DND-41 (cell line): Measurements from ENCODE around the gene PRPS1L1.

ENCODE experiments used
- ATAC-seq: fragments of 200-7000 bp; cut with Tn5 transposase; 3 replicates; pipeline ENCODE4 v1.9.1; 2021; ENCODE audit warnings: low read depth; ENCODE audit not compliant: insufficient read depth
- DNase-seq: peaks from one replicate; pipeline ENCODE4 v3.0.0-alpha.2; 2020
- H2AFZ ChIP-seq: 2 replicates; pipeline ENCODE4 v1.6.0; 2012; ENCODE audit warnings: low read depth, low read length
- H3K27ac ChIP-seq: 2 replicates; pipeline ENCODE4 v1.5.1; 2012; ENCODE audit warnings: low read length, inconsistent platforms
- H3K27me3 ChIP-seq: fragments of 200-600 bp; sonication (generic); 2 replicates; pipeline ENCODE4 v1.6.0; 2012; ENCODE audit warnings: low read length, mild to moderate bottlenecking, inconsistent platforms; ENCODE audit not compliant: insufficient read depth, poor library complexity
- H3K36me3 ChIP-seq: 2 replicates; pipeline ENCODE4 v1.5.1; 2012; ENCODE audit warnings: low read length, inconsistent platforms; ENCODE audit not compliant: insufficient read depth
- H3K4me1 ChIP-seq: 2 replicates; pipeline ENCODE4 v1.5.1; 2012; ENCODE audit warnings: mild to moderate bottlenecking, low read length; ENCODE audit not compliant: insufficient read depth
- H3K4me2 ChIP-seq: 2 replicates; pipeline ENCODE4 v1.6.0; 2012; ENCODE audit warnings: mild to moderate bottlenecking, moderate library complexity, low read length, inconsistent platforms; ENCODE audit not compliant: insufficient read depth
- H3K4me3 ChIP-seq, 2 experiments: fragments of 200-600 bp in 1 of 2; shearing (Covaris generic) in 1 of 2; 2 replicates each; pipeline ENCODE4 v1.5.1; 2012 to 2016; ENCODE audit warnings: inconsistent platforms in 2 of 2, low read length in 2 of 2, mild to moderate bottlenecking in 2 of 2, low read depth in 1 of 2, moderate library complexity in 1 of 2
- H3K79me2 ChIP-seq: 2 replicates; pipeline ENCODE4 v1.6.0; 2012; ENCODE audit warnings: low read length, inconsistent platforms; ENCODE audit not compliant: insufficient read depth
- H3K9ac ChIP-seq: 2 replicates; pipeline ENCODE4 v1.6.0; 2012; ENCODE audit warnings: low read depth, mild to moderate bottlenecking, inconsistent platforms, low read length, moderate library complexity
- H3K9me3 ChIP-seq: 2 replicates; pipeline ENCODE4 v1.5.1; 2012; ENCODE audit warnings: low read length, moderate library complexity, mild to moderate bottlenecking, inconsistent platforms; ENCODE audit not compliant: insufficient read depth, severe bottlenecking
- H4K20me1 ChIP-seq: 2 replicates; pipeline ENCODE4 v1.6.0; 2012; ENCODE audit warnings: low read length; ENCODE audit not compliant: insufficient read depth
- CTCF ChIP-seq: IDR thresholded peaks from 2 replicates; pipeline ENCODE4 v1.5.1; 2012; ENCODE audit warnings: borderline replicate concordance, low read length, moderate library complexity, mild to moderate bottlenecking; ENCODE audit not compliant: poor library complexity, severe bottlenecking; ENCODE audit errors: extremely low read depth
- EZH2 ChIP-seq: IDR thresholded peaks from 3 replicates; pipeline ENCODE4 v1.6.1; 2012; ENCODE audit warnings: borderline replicate concordance, low read depth, mild to moderate bottlenecking, moderate library complexity, low read length, inconsistent platforms; ENCODE audit not compliant: severe bottlenecking

PRPS1L1 gene

GRCh38 chr7:18019555-18019954 is 8.1 kb downstream of the PRPS1L1 start:
- no peaks in the 10 kb centered on the region for H3K27me3 ChIP-seq
- H3K4me2 ChIP-seq: no peak overlapping the region
- no peak for DNase-seq
- H3K36me3 ChIP-seq: no peaks in the 10 kb centered on the region
- H3K4me3 ChIP-seq: no peak overlapping the region
- no peak overlapping the region for H2AFZ ChIP-seq
- no peaks in the 10 kb centered on the region for H3K9me3 ChIP-seq
- TF ChIP-seq CTCF (no peak), EZH2 (no peak)
- no peak for ATAC-seq
- H3K27ac ChIP-seq: no peak overlapping the region
- H4K20me1 ChIP-seq: no peaks in the 10 kb centered on the region
- no peaks in the 10 kb centered on the region for H3K79me2 ChIP-seq
- no peak overlapping the region for H3K9ac ChIP-seq
- no peaks in the 10 kb centered on the region for H3K4me1 ChIP-seq

- ATAC-seq: no peak
- TF ChIP-seq CTCF: no peak
- no peak for DNase-seq
- Histone ChIP-seq H3K9ac (no peak overlapping the region), H2AFZ (no peak overlapping the region), H3K4me3 (no peak overlapping the region), H3K36me3 (no peaks in the 10 kb centered on the region), H4K20me1 (no peaks in the 10 kb centered on the region), H3K9me3 (no peaks in the 10 kb centered on the region), H3K27me3 (no peaks in the 10 kb centered on the region), H3K4me2 (no peak overlapping the region), H3K27ac (no peak overlapping the region), H3K4me1 (no peaks in the 10 kb centered on the region), H3K79me2 (no peaks in the 10 kb centered on the region)
These were observed 9.1 kb downstream of the PRPS1L1 start for GRCh38 chr7:18018296-18019215.

- TF ChIP-seq EZH2 (no peak), CTCF (no peak)
- Histone ChIP-seq H3K27me3 (no peaks in the 10 kb centered on the region), H3K36me3 (no peaks in the 10 kb centered on the region), H3K4me3 (no peak overlapping the region), H3K4me2 (no peak overlapping the region), H4K20me1 (no peaks in the 10 kb centered on the region), H3K4me1 (no peaks in the 10 kb centered on the region), H2AFZ (no peak overlapping the region), H3K9me3 (no peaks in the 10 kb centered on the region), H3K79me2 (no peaks in the 10 kb centered on the region), H3K27ac (no peak overlapping the region), H3K9ac (no peak overlapping the region)
- DNase-seq: no peak
- no peak for ATAC-seq
These were observed 10.8 kb downstream of the PRPS1L1 start for GRCh38 chr7:18016547-18017444.
